AG04450 (cell line): Measurements from ENCODE around the gene EID2B. TPM values are rescaled to one million over a fixed set of nuclear protein-coding genes. Genes with fewer than 3 reads are reported as not detected.
A peak's percentile ranks its signal among the peaks of the same experiment; 100 is the strongest.

Experiments
- CTCF ChIA-PET: fragments of 300-600, 350-600 bp; formaldehyde crosslinking; extraction: SDS; loops from one replicate; lab custom pipeline; 2022; ENCODE audit warnings: antibody characterized with exemption, inconsistent platforms; lab: Charles Lee
- POLR2A ChIA-PET: fragments of 350-600 bp; formaldehyde crosslinking; extraction: SDS; loops from one replicate; lab custom pipeline; 2021; ENCODE audit warnings: antibody characterized with exemption, inconsistent platforms; lab: Yijun Ruan, JAX
- DNase-seq: peaks from one replicate; pipeline ENCODE4 v3.0.0-alpha.2; 2011; ENCODE audit warnings: low read depth, low spot score
- H3K27ac ChIP-seq: one replicate; pipeline ENCODE4 v1.5.1; 2012; ENCODE audit warnings: low read depth, low read length, control low read depth
- H3K27me3 ChIP-seq: one replicate; pipeline ENCODE4 v1.6.0; 2012; ENCODE audit warnings: low read length; ENCODE audit not compliant: control insufficient read depth, insufficient read depth
- H3K4me3 ChIP-seq: 2 replicates; pipeline ENCODE4 v1.5.1; 2011; ENCODE audit warnings: mild to moderate bottlenecking, low read depth, low read length, control low read depth
- H3K9me3 ChIP-seq: 2 replicates; pipeline ENCODE4 v1.5.1; 2012; ENCODE audit warnings: low read length; ENCODE audit not compliant: control insufficient read depth, insufficient read depth
- polyA plus RNA-seq: library from polyadenylated mRNA; depleted of rRNA; stranded (reverse); fragments of >200 nt; gene quantifications from 2 replicates; pipeline ENCODE4 v1.2.3, GENCODE V29; 2011
- TF ChIP-seq, protein P1 (sequence below): IDR thresholded peaks from 2 replicates; pipeline ENCODE4 v1.5.1; 2011; ENCODE audit warnings: low read depth, low read length, control low read depth, inconsistent platforms

The EID2B gene
- polyA plus RNA-seq, 1 experiment, result 3.1 TPM

DNA sequence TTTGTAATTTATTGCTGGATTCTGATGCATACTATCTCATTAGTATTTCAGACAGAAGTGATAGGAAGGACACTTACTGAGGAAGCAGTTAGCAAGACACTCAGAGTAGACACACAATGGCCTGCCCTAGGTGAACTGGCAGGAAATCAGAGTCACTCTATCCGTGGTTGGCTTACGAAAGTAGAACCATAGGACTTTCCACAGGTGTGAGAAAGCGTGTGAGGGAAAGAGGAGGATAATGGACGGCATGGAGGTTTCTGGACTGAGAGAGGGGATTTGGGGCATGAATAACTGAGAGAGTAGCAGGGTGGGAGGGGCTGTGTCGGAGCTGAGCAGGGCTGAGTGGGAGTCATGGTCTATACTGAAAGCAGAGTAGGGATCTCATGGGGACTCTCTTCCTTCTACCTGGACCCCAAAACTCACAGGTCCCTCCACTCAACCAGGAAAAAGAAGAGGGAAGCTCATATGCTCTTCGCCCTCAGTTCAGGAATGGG is 26.0 kb upstream of the EID2B start:
- DNase-seq, result no peak
- Histone ChIP-seq H3K4me3 (no peak overlapping the region), H3K27ac (no peak overlapping the region), H3K27me3 (no peaks in the 10 kb centered on the region), H3K9me3 (no peaks in the 10 kb centered on the region)
- ChIA-PET CTCF (no interaction called here), POLR2A (no interaction called here)
- TF ChIP-seq, protein P1, sequence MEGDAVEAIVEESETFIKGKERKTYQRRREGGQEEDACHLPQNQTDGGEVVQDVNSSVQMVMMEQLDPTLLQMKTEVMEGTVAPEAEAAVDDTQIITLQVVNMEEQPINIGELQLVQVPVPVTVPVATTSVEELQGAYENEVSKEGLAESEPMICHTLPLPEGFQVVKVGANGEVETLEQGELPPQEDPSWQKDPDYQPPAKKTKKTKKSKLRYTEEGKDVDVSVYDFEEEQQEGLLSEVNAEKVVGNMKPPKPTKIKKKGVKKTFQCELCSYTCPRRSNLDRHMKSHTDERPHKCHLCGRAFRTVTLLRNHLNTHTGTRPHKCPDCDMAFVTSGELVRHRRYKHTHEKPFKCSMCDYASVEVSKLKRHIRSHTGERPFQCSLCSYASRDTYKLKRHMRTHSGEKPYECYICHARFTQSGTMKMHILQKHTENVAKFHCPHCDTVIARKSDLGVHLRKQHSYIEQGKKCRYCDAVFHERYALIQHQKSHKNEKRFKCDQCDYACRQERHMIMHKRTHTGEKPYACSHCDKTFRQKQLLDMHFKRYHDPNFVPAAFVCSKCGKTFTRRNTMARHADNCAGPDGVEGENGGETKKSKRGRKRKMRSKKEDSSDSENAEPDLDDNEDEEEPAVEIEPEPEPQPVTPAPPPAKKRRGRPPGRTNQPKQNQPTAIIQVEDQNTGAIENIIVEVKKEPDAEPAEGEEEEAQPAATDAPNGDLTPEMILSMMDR, result no peak

DNA sequence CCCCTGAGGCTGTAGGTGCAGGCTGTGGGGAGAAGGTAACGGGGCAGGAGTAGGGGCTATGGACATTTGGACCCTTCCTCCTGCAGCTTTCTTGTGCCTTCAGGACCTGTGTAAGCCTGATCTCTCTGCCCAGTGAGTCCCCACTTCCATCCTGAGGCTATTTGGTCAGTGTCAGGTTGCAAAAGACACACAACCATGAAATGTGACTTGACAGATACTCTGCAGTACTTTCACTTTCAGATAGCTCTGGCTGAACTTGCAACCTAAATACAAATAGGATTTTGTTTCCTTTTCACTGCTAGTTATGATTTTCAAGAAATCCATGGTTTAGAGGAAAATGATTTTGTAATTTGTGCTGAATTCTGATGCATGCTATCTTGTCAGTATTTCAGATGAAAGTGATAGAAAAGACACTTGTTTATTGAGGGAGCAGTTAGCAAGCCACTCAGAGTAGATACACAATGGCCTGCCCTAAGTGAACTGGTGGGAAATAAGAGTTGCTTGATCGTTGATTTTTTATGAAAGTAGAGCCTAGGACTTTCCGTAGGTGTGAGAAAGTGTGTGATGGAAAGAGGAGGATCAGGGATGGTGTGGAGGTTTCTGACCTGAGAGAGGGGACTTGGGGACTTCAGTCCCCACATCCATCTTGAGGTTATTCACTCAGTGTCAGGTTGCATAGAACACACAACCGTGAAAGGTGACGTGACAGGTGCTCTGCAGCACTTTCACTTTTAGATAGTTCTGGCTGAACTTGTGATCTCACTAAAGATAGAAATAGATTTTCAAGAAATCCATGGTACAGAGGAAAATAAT is 25.4 kb upstream of the EID2B start:
- Histone ChIP-seq H3K27ac (no peak overlapping the region), H3K9me3 (no peaks in the 10 kb centered on the region), H3K27me3 (peaks cover 3% of the 10 kb centered on the region), H3K4me3 (0 out of 2 replicates have a peak overlapping the region, but pooled peaks have one; percentile 12)
- no peak for DNase-seq
- CTCF ChIA-PET, result no interaction called here
- TF ChIP-seq, protein P1, result no peak
- POLR2A ChIA-PET, result no interaction called here

DNA sequence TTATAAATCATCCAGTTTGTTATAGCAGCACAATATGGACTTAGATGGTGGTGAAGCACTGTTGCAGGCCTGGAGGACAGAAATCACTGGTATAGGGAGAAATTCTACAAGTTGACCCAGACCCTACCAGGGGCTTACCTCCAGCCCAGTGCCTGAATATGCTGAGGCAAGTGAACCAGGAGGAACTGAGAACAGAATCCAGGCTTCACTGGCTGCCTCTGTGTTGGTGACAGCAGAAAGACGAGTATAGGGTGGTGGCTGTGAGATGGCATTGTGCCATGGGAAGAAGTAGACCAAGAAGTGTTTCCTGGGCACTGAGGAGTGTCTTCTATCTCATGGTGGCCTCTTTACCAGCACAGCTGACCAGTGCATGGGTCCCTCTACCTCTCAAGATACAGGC is 23.2 kb upstream of the EID2B start:
- no peak for DNase-seq
- H3K27ac ChIP-seq, result no peak overlapping the region
- no peak overlapping the region for H3K4me3 ChIP-seq
- CTCF ChIA-PET, result no interaction called here
- H3K27me3 ChIP-seq, result peaks cover 5% of the 10 kb centered on the region
- no peaks in the 10 kb centered on the region for H3K9me3 ChIP-seq
- POLR2A ChIA-PET, result no interaction called here
- TF ChIP-seq, protein P1, result no peak

DNA sequence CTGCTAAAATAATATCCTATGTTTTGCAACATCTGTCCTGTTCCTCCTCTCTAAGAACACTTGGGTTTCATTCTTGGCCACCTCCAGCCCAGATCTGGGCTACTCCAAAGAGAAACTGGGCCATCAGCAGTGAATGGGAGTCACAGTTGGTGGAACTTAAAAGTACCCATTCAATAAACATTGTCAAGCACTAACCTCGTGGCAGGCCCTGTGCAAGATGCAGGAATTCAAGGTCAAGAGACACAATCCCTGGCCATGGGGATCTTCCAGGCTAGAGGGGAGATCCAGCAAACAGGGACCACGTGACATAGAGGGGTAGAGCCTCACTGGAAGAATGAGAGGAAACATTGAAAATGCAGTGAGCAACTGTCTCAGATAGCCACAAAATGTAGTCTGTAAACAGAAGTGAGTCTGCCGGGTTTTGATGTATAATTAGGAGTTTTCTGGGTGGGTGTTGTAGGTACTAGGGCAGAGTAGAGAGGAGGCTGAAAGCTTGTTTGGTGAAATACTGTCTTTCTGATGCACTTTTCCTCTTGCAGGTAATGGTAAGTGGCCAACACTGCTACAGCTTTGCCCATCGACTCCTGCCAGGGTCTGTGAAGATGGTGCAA is 22.2 kb upstream of the EID2B start:
- Histone ChIP-seq H3K9me3 (no peaks in the 10 kb centered on the region), H3K27me3 (peaks cover 8% of the 10 kb centered on the region), H3K27ac (no peak overlapping the region), H3K4me3 (no peak overlapping the region)
- DNase-seq, result no peak
- ChIA-PET CTCF (interaction anchor here (1.3 kb wide), 1 partner anchor 114 kb away, joined by 3 read pairs; no protein-coding TSS in a partner anchor), POLR2A (no interaction called here)
- TF ChIP-seq, protein P1, result no peak
